ENCODE data around the gene USP32.
"Not testable (repeated sequence)": the region's sequence is repeated elsewhere in the genome, so short reads cannot be mapped to it uniquely, and the experiment has no call there.

Gene USP32

GRCh38 chr17:60410001-60410400 lies 18.1 kb upstream of the USP32 start:
- DNase-seq (ENCODE audit: low read depth), result no peak

GRCh38 chr17:60406887-60407286 lies 15.0 kb upstream of the USP32 start:
- no peak for DNase-seq (ENCODE audit: low read depth)

- DNase-seq (ENCODE audit: low read depth), result no peak
Measured at GRCh38 chr17:60403962-60404361, 12.0 kb upstream of the USP32 start.

- DNase-seq (ENCODE audit: low read depth), result no peak
Measured at GRCh38 chr17:60403523-60403810, 11.5 kb upstream of the USP32 start.

GRCh38 chr17:60401819-60402218 lies 9.9 kb upstream of the USP32 start:
- no peak for DNase-seq (ENCODE audit: low read depth)

- DNase-seq (ENCODE audit: low read depth), result no peak
Measured at GRCh38 chr17:60398227-60398959, 6.5 kb upstream of the USP32 start.

GRCh38 chr17:60396412-60396811 lies 4.5 kb upstream of the USP32 start:
- DNase-seq (ENCODE audit: low read depth), result no peak

- DNase-seq (ENCODE audit: low read depth), result no peak
Measured at GRCh38 chr17:60395508-60396065, 3.7 kb upstream of the USP32 start.

- no peak for DNase-seq (ENCODE audit: low read depth)
Measured at GRCh38 chr17:60393840-60394723, 2.1 kb upstream of the USP32 start.

- peak; percentile 8 for DNase-seq (ENCODE audit: low read depth)
Measured at GRCh38 chr17:60392845-60393702, 1.1 kb upstream of the USP32 start.

- no peak for DNase-seq (ENCODE audit: low read depth)
Measured at GRCh38 chr17:60391471-60392041, 377 bp downstream of the USP32 start.

- no peak for DNase-seq (ENCODE audit: low read depth)
Measured at GRCh38 chr17:60390925-60391470, 935 bp downstream of the USP32 start.

- DNase-seq (ENCODE audit: low read depth), result no peak
Measured at GRCh38 chr17:60390186-60390585, 1.7 kb downstream of the USP32 start.

GRCh38 chr17:60388742-60389141 lies 3.2 kb downstream of the USP32 start:
- no peak for DNase-seq (ENCODE audit: low read depth)

- DNase-seq (ENCODE audit: low read depth), result no peak
Measured at GRCh38 chr17:60387666-60388065, 4.3 kb downstream of the USP32 start.

GRCh38 chr17:60386147-60387058 lies 5.5 kb downstream of the USP32 start:
- no peak for DNase-seq (ENCODE audit: low read depth)

- DNase-seq (ENCODE audit: low read depth), result not testable (repeated sequence)
Measured at GRCh38 chr17:60384921-60385320, 7.0 kb downstream of the USP32 start.

GRCh38 chr17:60383379-60383778 lies 8.6 kb downstream of the USP32 start:
- no peak for DNase-seq (ENCODE audit: low read depth)

- no peak for DNase-seq (ENCODE audit: low read depth)
Measured at GRCh38 chr17:60381958-60382357, 10.0 kb downstream of the USP32 start.

- not testable (repeated sequence) for DNase-seq (ENCODE audit: low read depth)
Measured at GRCh38 chr17:60379461-60379860, 12.5 kb downstream of the USP32 start.

Data from stimulated activated CD8-positive, alpha-beta memory T cell treated with anti-CD3 and anti-CD28 coated beads, Interleukin-4, amount 100 ng/mL, for 24 hours (primary cell).